Epithelial cell of proximal tubule (primary cell): ENCODE results near the gene ACTL9. TPM values are rescaled to one million over a fixed set of nuclear protein-coding genes. Genes with fewer than 3 reads are reported as not detected.

ENCODE experiments used
- DNase-seq: peaks from one replicate; pipeline ENCODE4 v3.0.0-alpha.2; 2011; ENCODE audit warnings: low read depth
- H3K4me3 ChIP-seq: 2 replicates; pipeline ENCODE4 v1.5.1; 2011; ENCODE audit warnings: low read depth, mild to moderate bottlenecking, low read length
- CTCF ChIP-seq: conservative IDR thresholded peaks from 2 replicates; pipeline ENCODE4 v1.5.1; 2012; ENCODE audit warnings: low read depth, mild to moderate bottlenecking, low read length
- total RNA-seq: library from RNA; depleted of rRNA; stranded (reverse); fragments of >200 nt; gene quantifications from 2 replicates; pipeline ENCODE4 v1.2.3, GENCODE V29; 2015

ACTL9 gene
- total RNA-seq, 1 donor from 2014 or later, result not detected

- no peak for TF ChIP-seq CTCF
- no peak for DNase-seq
- H3K4me3 ChIP-seq, result no peak overlapping the region
Observed at GRCh38 chr19:8675066-8675465, 23.5 kb downstream of the ACTL9 start.

GRCh38 chr19:8673276-8673891 lies 25.2 kb downstream of the ACTL9 start:
- H3K4me3 ChIP-seq, result no peak overlapping the region
- DNase-seq, result no peak
- TF ChIP-seq CTCF, result no peak

GRCh38 chr19:8666814-8667405 lies 31.7 kb downstream of the ACTL9 start:
- no peak overlapping the region for H3K4me3 ChIP-seq
- no peak for DNase-seq
- TF ChIP-seq CTCF, result no peak

GRCh38 chr19:8665468-8666213 lies 33.0 kb downstream of the ACTL9 start:
- no peak for TF ChIP-seq CTCF
- H3K4me3 ChIP-seq, result no peak overlapping the region
- DNase-seq, result no peak

- no peak for DNase-seq
- no peak for TF ChIP-seq CTCF
- no peak overlapping the region for H3K4me3 ChIP-seq
Observed at GRCh38 chr19:8664671-8665057, 33.9 kb downstream of the ACTL9 start.

GRCh38 chr19:8663920-8664670 lies 34.5 kb downstream of the ACTL9 start:
- H3K4me3 ChIP-seq, result no peak overlapping the region
- no peak for DNase-seq
- TF ChIP-seq CTCF, result no peak
